Heart left ventricle (tissue), 16 donors: ENCODE data around the gene CNEP1R1. TPM values are rescaled to one million over a fixed set of nuclear protein-coding genes. Genes with fewer than 3 reads are reported as not detected.

Experiments
- ATAC-seq, 4 donors: fragments of 200-7000 bp; cut with Tn5 transposase; one replicate each; pipeline ENCODE4 v1.9.1; 2020 to 2022; ENCODE audit warnings: moderate library complexity in 4 of 4, mild to moderate bottlenecking in 3 of 4, moderate number of reproducible peaks in 1 of 4
- DNase-seq, 5 donors: peaks; one replicate each; pipeline ENCODE4 v3.0.0-alpha.2; 2020
- H3K27ac ChIP-seq, 12 donors: fragments of 200-600 bp; sonication (generic) in 4 of 12; one replicate each; pipeline versions ENCODE4 v1.5.0 to v1.8.0; 2016 to 2022; ENCODE audit warnings: mild to moderate bottlenecking in 2 of 12
- H3K27me3 ChIP-seq, 9 donors: fragments of 200-600 bp; sonication (generic) in 2 of 9; one replicate each; pipeline versions ENCODE4 v1.5.1 to v1.8.0; 2016 to 2022; ENCODE audit warnings: mild to moderate bottlenecking in 3 of 9
- H3K36me3 ChIP-seq, 9 donors: fragments of 200-600 bp; sonication (generic) in 2 of 9; one replicate each; pipeline versions ENCODE4 v1.5.0 to v1.8.0; 2018 to 2022; ENCODE audit warnings: mild to moderate bottlenecking in 2 of 9
- H3K4me1 ChIP-seq, 12 donors: fragments of 200-600 bp; sonication (generic) in 4 of 12; one replicate each; pipeline versions ENCODE4 v1.5.0 to v1.8.0; 2016 to 2022; ENCODE audit warnings: mild to moderate bottlenecking in 3 of 12
- H3K4me3 ChIP-seq, 12 donors: fragments of 200-600 bp; sonication (generic) in 4 of 12; one replicate each; pipeline versions ENCODE4 v1.5.0 to v1.8.0; 2017 to 2022; ENCODE audit warnings: mild to moderate bottlenecking in 9 of 12, moderate library complexity in 4 of 12
- H3K9me3 ChIP-seq, 12 donors: fragments of 200-600 bp; sonication (generic) in 4 of 12; one replicate each; pipeline versions ENCODE4 v1.5.0 to v1.8.0; 2016 to 2022; ENCODE audit warnings: mild to moderate bottlenecking in 1 of 12
- CTCF ChIP-seq, 12 donors: fragments of 200-600 bp; sonication (generic) in 4 of 12; IDR thresholded peaks; one replicate each; pipeline versions ENCODE4 v1.5.0 to v1.8.0; 2018 to 2022; ENCODE audit warnings: antibody characterized with exemption in 12 of 12, mild to moderate bottlenecking in 5 of 12
- POLR2A ChIP-seq, 2 donors: fragments of 450-650 bp; IDR thresholded peaks; one replicate each; pipeline ENCODE4 v1.6.1; 2017; ENCODE audit warnings: antibody characterized with exemption in 2 of 2, mild to moderate bottlenecking in 2 of 2, moderate library complexity in 2 of 2
- WGBS, 4 donors: extraction: QIAGEN DNeasy Blood & Tissue Kit in 2 of 4; methylation state at CpG; one replicate each; pipeline versions ENCODE4 v1.1.5 to v1.1.7; 2013 to 2018; 5-methylcytosine and 5-hydroxymethylcytosine counted together
- intact Hi-C, 10 donors: fragments of 100-400 bp; cut with DNase I; formaldehyde crosslinking; loops; one replicate each; pipeline versions ENCODE4 v1.11.1 to v1.14.2; 2022
- long read RNA-seq, 3 donors: library from polyadenylated mRNA; unstranded; transcript quantifications; one replicate each; pipeline ENCODE4 v2.0.0, GENCODE V29; 2020 to 2021
- polyA plus RNA-seq, 2 donors: library from polyadenylated mRNA; stranded (reverse); fragments of 200-250 nt; gene quantifications; one replicate each; pipeline ENCODE4 v1.2.3, GENCODE V29; 2013
- total RNA-seq, 9 donors: library from RNA; depleted of rRNA in 2 of 9; stranded (reverse); fragments of >200 nt in 2 of 9; fragmentation: NEBNext Ultra II Directional in 3 of 9; extraction: Animal tissue kit (Norgen Biotek cat#: 25700) in 3 of 9; gene quantifications; one replicate each; pipeline versions ENCODE4 v1.1.0 to v1.2.4, GENCODE V29; 2016 to 2023
- donor health status: ischemic (EF 13 %, LVEDD 7.1; RV severe dilation, severe dysfunction).
- donor health status: healthy with polysubstance abuse.
- donor health status: DM: no; HTN: yes; CAD: no.
- donor health status: DM: no; HTN: no; CAD: no.
- donor health status: ischemic (EF 25% LVEDD 6.9; RV normal size, moderate dysfunction).
- donor health status: ischemic (EF 25% LVEDD 5.7; RV mildly dilated, moderate dysfunction).
- donor health status: healthy.
- donor health status: DM: yes; HTN: yes; CAD: no.
- donor health status: ischemic (EF 35%, LVEDD 5.7; RV mildly dilated, moderate dysfunction).
- donor health status: nonischemic (EF 11% LVEDD 7.7; RV severe dilation, severe dysfunction).
- donor health status: DM: yes; HTN: yes; CAD: no.
- donor health status: PGD.
- donor health status: ischemic (EF 29% LVEDD 5.4; RV normal size, mild dysfunction).
- donor health status: nonischemic (EF 23%, LVEDD 6.1; RV moderate dilation, normal function).

CNEP1R1 gene, protein sequence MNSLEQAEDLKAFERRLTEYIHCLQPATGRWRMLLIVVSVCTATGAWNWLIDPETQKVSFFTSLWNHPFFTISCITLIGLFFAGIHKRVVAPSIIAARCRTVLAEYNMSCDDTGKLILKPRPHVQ
- total RNA-seq (10 to 100 TPM; 10.9 to 23.9 (median 17.9) TPM), polyA plus RNA-seq (10 to 100 TPM; 16.4 to 16.6 TPM)
- long read RNA-seq, donor 1, transcript CNEP1R1-210 (5 exons, 1,992 nt): minor isoform, 7 of 40 reads
- long read RNA-seq, donor 1, transcript CNEP1R1-202 (6 exons, 2,117 nt): major isoform, 19 of 40 reads
- long read RNA-seq, donor 1, transcript CNEP1R1-203 (7 exons, 2,965 nt): minor isoform, 10 of 40 reads
- long read RNA-seq, donor 1, partial matches to known transcripts: 0 of 40 reads
- long read RNA-seq, donor 1, other reads (novel, unspliced or antisense): 4 of 40 reads
- long read RNA-seq, donor 2, transcript CNEP1R1-202 (6 exons, 2,117 nt): minor isoform, 23 of 80 reads
- long read RNA-seq, donor 2, transcript CNEP1R1-203 (7 exons, 2,965 nt): minor isoform, 15 of 80 reads
- long read RNA-seq, donor 2, transcript CNEP1R1-201 (6 exons, 579 nt): minor isoform, 6 of 80 reads
- long read RNA-seq, donor 2, transcript CNEP1R1-210 (5 exons, 1,992 nt): major isoform, 30 of 80 reads
- long read RNA-seq, donor 2, partial matches to known transcripts: 1 of 80 reads
- long read RNA-seq, donor 2, other reads (novel, unspliced or antisense): 5 of 80 reads
- long read RNA-seq, donor 3, transcript CNEP1R1-202 (6 exons, 2,117 nt): major isoform, 13 of 28 reads
- long read RNA-seq, donor 3, transcript CNEP1R1-203 (7 exons, 2,965 nt): minor isoform, 8 of 28 reads
- long read RNA-seq, donor 3, transcript CNEP1R1-210 (5 exons, 1,992 nt): minor isoform, 6 of 28 reads
- long read RNA-seq, donor 3, partial matches to known transcripts: 0 of 28 reads
- long read RNA-seq, donor 3, other reads (novel, unspliced or antisense): 1 of 28 reads

DNA sequence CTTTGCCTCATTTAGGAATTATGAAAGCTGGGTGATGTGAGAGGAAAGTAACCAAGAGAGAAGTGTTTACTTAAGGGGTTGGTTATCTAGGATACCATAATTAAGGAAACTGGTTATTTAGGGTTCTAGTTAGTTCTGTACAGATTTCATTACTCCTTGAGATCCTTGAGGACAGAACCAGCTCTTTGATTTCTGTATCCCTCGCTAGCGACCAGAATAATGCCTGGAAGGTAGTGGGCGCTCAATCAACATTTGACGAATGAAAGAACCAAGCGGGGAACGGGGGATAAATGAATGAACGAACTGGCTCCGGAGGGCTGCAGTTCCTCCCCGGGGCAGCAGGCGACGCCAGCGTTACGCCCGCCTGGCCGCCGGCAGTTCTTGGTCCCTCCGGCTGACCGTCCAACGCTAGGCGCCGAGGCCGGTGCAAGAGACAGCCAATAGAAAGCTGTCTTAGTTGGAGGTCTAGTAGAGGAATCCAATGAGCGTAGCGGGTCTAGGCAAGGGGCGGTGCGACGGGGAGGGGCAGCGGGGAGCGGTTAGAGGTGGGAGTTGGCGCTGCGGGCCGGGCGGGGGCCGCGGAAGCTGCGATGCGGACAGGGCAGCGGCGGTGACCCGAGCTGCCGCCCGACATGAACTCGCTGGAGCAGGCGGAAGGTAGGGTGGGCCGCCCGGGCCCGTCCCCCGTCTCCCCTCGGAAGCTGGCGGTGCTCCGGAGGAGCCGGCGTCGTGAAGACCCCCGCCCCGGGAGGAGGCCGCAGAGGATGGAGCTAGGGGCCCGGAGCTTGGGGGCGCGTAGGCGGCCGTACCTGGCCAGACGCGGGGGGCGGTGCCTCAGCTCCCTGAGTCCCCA is at the start of gene CNEP1R1:
Gene CNEP1R1, plus strand, starts transcription at position 542 of the 853 bp plus-strand sequence. Its CDS starts 91 bp downstream, at position 633.
- peak within 1 kb of the TSS; percentile 51 to 94 (median 82) for H3K27ac ChIP-seq
- TF ChIP-seq POLR2A (IDR thresholded peaks at IDR 0.05) (peak in 1 of 2 donors; percentile 78), CTCF (IDR thresholded peaks at IDR 0.05) (peak; percentile 99 to 100 (median 100))
- peak within 1 kb of the TSS; percentile 64 to 99 (median 90) for H3K4me3 ChIP-seq
- no peaks in the 10 kb centered on the region for H3K9me3 ChIP-seq
- peak; percentile 94 to 96 (median 95) for DNase-seq
- peak; percentile 100 for ATAC-seq
- 0 to 1% (median 0%) methylated on average over 47 to 65 of the region's 65 CpGs for WGBS, 4 donors
- peaks cover 0 to 5% (median 0%) of the 10 kb centered on the region in 9 donors for H3K27me3 ChIP-seq
- intact Hi-C loops: loop anchor here (1.0 to 10.0 kb wide), 14 partner anchors 42 to 642 kb away; partner anchors contain the start of genes BRD7 (in 4 of the 10) and HEATR3 (in 1 of the 10)
- peaks cover 0 to 22% (median 12%) of the 10 kb centered on the region in 9 donors for H3K36me3 ChIP-seq
- H3K4me1 ChIP-seq: peaks cover 0 to 23% (median 16%) of the 10 kb centered on the region in 12 donors

GRCh38 chr16:49977427-49977826 is 47.6 kb upstream of the CNEP1R1 start:
- DNase-seq: no peak
- Histone ChIP-seq H3K9me3 (peaks cover 0 to 9% (median 0%) of the 10 kb centered on the region in 12 donors), H3K4me1 (no peaks in the 10 kb centered on the region), H3K4me3 (no peak overlapping the region), H3K27me3 (no peaks in the 10 kb centered on the region), H3K36me3 (no peaks in the 10 kb centered on the region), H3K27ac (no peak overlapping the region)
- no peak for TF ChIP-seq POLR2A (IDR thresholded peaks at IDR 0.05)
- no peak for TF ChIP-seq CTCF (IDR thresholded peaks at IDR 0.05)
- no peak for ATAC-seq
- intact Hi-C loops: no loop called here

- WGBS, 4 donors: 79 to 84% (median 82%) methylated on average over 6 of the region's 6 CpGs
- H3K27ac ChIP-seq: no peak overlapping the region
- intact Hi-C loops: no loop called here
- no peak overlapping the region for H3K4me3 ChIP-seq
- DNase-seq: no peak
- H3K9me3 ChIP-seq: peaks cover 0 to 9% (median 0%) of the 10 kb centered on the region in 12 donors
- H3K4me1 ChIP-seq: no peaks in the 10 kb centered on the region
- no peaks in the 10 kb centered on the region for H3K27me3 ChIP-seq
- H3K36me3 ChIP-seq: no peaks in the 10 kb centered on the region
- no peak for ATAC-seq
- TF ChIP-seq CTCF (IDR thresholded peaks at IDR 0.05) (no peak), POLR2A (IDR thresholded peaks at IDR 0.05) (no peak)
These were observed 46.3 kb upstream of the CNEP1R1 start for GRCh38 chr16:49978569-49979326.
